GM12878 (cell line): ENCODE results near the gene TBC1D30. TPM values are rescaled to one million over a fixed set of nuclear protein-coding genes. Genes with fewer than 3 reads are reported as not detected.

Experiments
- ATAC-seq: fragments of 200-7000 bp; cut with Tn5 transposase; 3 replicates; pipeline ENCODE4 v1.9.1; 2020; ENCODE audit warnings: mild to moderate bottlenecking, moderate library complexity
- BruUV-seq: library from RNA; stranded (reverse); fragments of 400-500 nt; replicated peaks from 2 replicates; lab custom pipeline; 2021; lab: Mats Ljungman, UMichigan
- CTCF ChIA-PET: fragments of 300-600 bp; sonication (Branson Sonifier 250); formaldehyde crosslinking; extraction: SDS; loops from one replicate; lab custom pipeline; 2021; ENCODE audit warnings: inconsistent platforms; lab: Yijun Ruan, JAX
- POLR2A ChIA-PET: fragments of 350-600 bp; formaldehyde crosslinking; extraction: SDS; loops from one replicate; lab custom pipeline; 2021; ENCODE audit warnings: inconsistent platforms; lab: Charles Lee
- RAD21 ChIA-PET: fragments of 300-600 bp; sonication (Branson Sonifier 250); formaldehyde crosslinking; loops from one replicate; lab custom pipeline; 2023; ENCODE audit warnings: antibody characterized with exemption; ENCODE audit not compliant: unreplicated experiment; lab: Charles Lee
- SMC1A ChIA-PET: fragments of 300-600 bp; sonication (Branson Sonifier 250); formaldehyde crosslinking; loops from one replicate; lab custom pipeline; 2023; ENCODE audit not compliant: unreplicated experiment, uncharacterized antibody; lab: Charles Lee
- DNase-seq: peaks from one replicate; pipeline ENCODE4 v3.0.0-alpha.2; 2011; ENCODE audit warnings: low read depth, low spot score
- FAIRE-seq: peaks from 3 replicates; lab custom pipeline; 2011; peaks lifted over from hg19 to GRCh38; lab: Jason Lieb, UNC
- H2AFZ ChIP-seq: 2 replicates; pipeline ENCODE4 v1.6.0; 2011; ENCODE audit warnings: low read depth, low read length, control low read depth; ENCODE audit not compliant: control insufficient read depth
- H3K27ac ChIP-seq: 2 replicates; pipeline ENCODE4 v1.5.1; 2011; ENCODE audit warnings: control low read depth; ENCODE audit not compliant: control insufficient read depth, insufficient read depth
- H3K27me3 ChIP-seq, 2 experiments: replicated peaks in 1 of 2; 2 replicates each; pipeline versions ENCODE4 v1.6.0 to v1.6.1; 2011; ENCODE audit warnings: low read length in 1 of 2; ENCODE audit not compliant: control insufficient read depth in 2 of 2, insufficient read depth in 2 of 2
- H3K36me3 ChIP-seq, 2 experiments: 2 replicates each; pipeline ENCODE4 v1.5.1; 2011; ENCODE audit warnings: low read length in 1 of 2; ENCODE audit not compliant: control insufficient read depth in 2 of 2, insufficient read depth in 2 of 2
- H3K4me1 ChIP-seq: 2 replicates; pipeline ENCODE4 v1.6.1; 2011; ENCODE audit warnings: mild to moderate bottlenecking, low read length, moderate library complexity, mixed read lengths; ENCODE audit not compliant: control insufficient read depth, insufficient read depth
- H3K4me2 ChIP-seq: 2 replicates; pipeline ENCODE4 v1.6.0; 2011; ENCODE audit warnings: control low read depth; ENCODE audit not compliant: control insufficient read depth, insufficient read depth
- H3K4me3 ChIP-seq: fragments of 200-600 bp; sonication (generic); 2 replicates; pipeline ENCODE4 v1.5.1; 2016
- H3K79me2 ChIP-seq: 2 replicates; pipeline ENCODE4 v1.6.0; 2011; ENCODE audit warnings: low read length; ENCODE audit not compliant: control insufficient read depth, insufficient read depth
- H3K9ac ChIP-seq: 2 replicates; pipeline ENCODE4 v1.8.0; 2011; ENCODE audit warnings: low read length, control low read depth, mixed read lengths; ENCODE audit not compliant: control insufficient read depth, insufficient read depth
- H3K9me3 ChIP-seq: replicated peaks from 3 replicates; pipeline ENCODE4 v1.5.1; 2011; ENCODE audit warnings: mild to moderate bottlenecking, low read length; ENCODE audit not compliant: control insufficient read depth, insufficient read depth
- H4K20me1 ChIP-seq: 2 replicates; pipeline ENCODE4 v1.6.0; 2011; ENCODE audit not compliant: control insufficient read depth, insufficient read depth
- CUX1 ChIP-seq: IDR thresholded peaks from 2 replicates; pipeline ENCODE4 v1.6.1; 2012; ENCODE audit warnings: improper control_type of control experiment, low read depth, low read length; ENCODE audit not compliant: insufficient replicate concordance
- EGR1 ChIP-seq, 2 experiments: IDR thresholded peaks; 1 replicate in 1 of 2; 2 replicates in 1 of 2; pipeline ENCODE4 v1.6.1; 2011 to 2012; ENCODE audit warnings: low read depth in 2 of 2, low read length in 2 of 2, borderline replicate concordance in 1 of 2, mild to moderate bottlenecking in 1 of 2, moderate library complexity in 1 of 2
- FOXM1 ChIP-seq: IDR thresholded peaks from 2 replicates; pipeline ENCODE4 v1.6.1; 2012; ENCODE audit warnings: low read depth, mild to moderate bottlenecking, inconsistent platforms, low read length, moderate library complexity
- IKZF1 ChIP-seq: fragments of 450-650 bp; conservative IDR thresholded peaks from 2 replicates; pipeline ENCODE4 v1.6.1; 2017; ENCODE audit warnings: antibody characterized with exemption, mild to moderate bottlenecking
- POLR2A ChIP-seq: IDR thresholded peaks from 2 replicates; pipeline ENCODE4 v1.6.1; 2011; ENCODE audit warnings: low read depth, mild to moderate bottlenecking, low read length
- RBBP5 ChIP-seq: fragments of 200-600 bp; sonication (generic); conservative IDR thresholded peaks from 2 replicates; pipeline ENCODE4 v1.6.1; 2016
- SPI1 ChIP-seq: IDR thresholded peaks from 2 replicates; pipeline ENCODE4 v1.6.1; 2011; ENCODE audit warnings: low read depth, mild to moderate bottlenecking, low read length, moderate library complexity, borderline replicate concordance; ENCODE audit not compliant: insufficient read depth
- YBX1 ChIP-seq: fragments of 450-650 bp; IDR thresholded peaks from 2 replicates; pipeline ENCODE4 v1.6.1; 2016; ENCODE audit warnings: antibody characterized with exemption
- WGBS: methylation state at CpG from one replicate; pipeline ENCODE4 v1.1.6; 2016; ENCODE audit warnings: low lambda C conversion rate; ENCODE audit not compliant: insufficient replicate concordance, insufficient coverage; ENCODE audit errors: missing lambda C conversion rate; 5-methylcytosine and 5-hydroxymethylcytosine counted together
- in situ Hi-C: fragments of 300-500 bp; cut with MboI; formaldehyde crosslinking; loops from 9 replicates; pipeline ENCODE4 v1.14.3; 2018; ENCODE audit warnings: mixed read lengths
- intact Hi-C: fragments of 100-400 bp; cut with micrococcal nuclease; formaldehyde crosslinking; loops from one replicate; pipeline ENCODE4 v1.14.2; 2022; ENCODE audit not compliant: unreplicated experiment
- polyA plus RNA-seq, 11 experiments: library from polyadenylated mRNA; depleted of rRNA in 4 of 11; unstranded in 6 of 11; stranded (reverse) in 5 of 11; fragments of >200 nt; fragmentation: Nextera tagmentation in 4 of 11; fragmentation: Illumina TruSeq in 1 of 11; extraction: Ambion mirVana in 4 of 11; extraction: Trizol in 1 of 11; gene quantifications; 1 replicate in 1 of 11; 2 replicates in 10 of 11; pipeline versions ENCODE4 v1.2.1 to v1.2.3, GENCODE V29; 2011 to 2016; ENCODE audit warnings: inconsistent platforms in 2 of 11, missing spikeins in 2 of 11, low read depth in 1 of 11
- total RNA-seq, 4 experiments: library from RNA; depleted of rRNA in 3 of 4; stranded (reverse); fragments of >200 nt in 3 of 4; fragmentation: Illumina TruSeq in 1 of 4; extraction: Trizol in 1 of 4; gene quantifications; 2 replicates each; pipeline versions ENCODE4 v1.2.1 to v1.2.3, GENCODE V29; 2013 to 2021
- TF ChIP-seq, protein P1 (sequence below): fragments of 450-650 bp; formaldehyde crosslinking; IDR thresholded peaks from 2 replicates; pipeline ENCODE4 v1.4.0; 2020; ENCODE audit warnings: mild to moderate bottlenecking, moderate library complexity
- TF ChIP-seq, protein P2 (sequence below): fragments of 450-650 bp; IDR thresholded peaks from 2 replicates; pipeline ENCODE4 v1.6.1; 2017; ENCODE audit warnings: borderline replicate concordance

The TBC1D30 gene
- total and polyA plus RNA-seq, 10 of the 15 experiments (the other 5 are each of a cell fraction or from before 2014, with no cell fraction given): 1.2 to 23.3 (median 11.1) TPM

DNA sequence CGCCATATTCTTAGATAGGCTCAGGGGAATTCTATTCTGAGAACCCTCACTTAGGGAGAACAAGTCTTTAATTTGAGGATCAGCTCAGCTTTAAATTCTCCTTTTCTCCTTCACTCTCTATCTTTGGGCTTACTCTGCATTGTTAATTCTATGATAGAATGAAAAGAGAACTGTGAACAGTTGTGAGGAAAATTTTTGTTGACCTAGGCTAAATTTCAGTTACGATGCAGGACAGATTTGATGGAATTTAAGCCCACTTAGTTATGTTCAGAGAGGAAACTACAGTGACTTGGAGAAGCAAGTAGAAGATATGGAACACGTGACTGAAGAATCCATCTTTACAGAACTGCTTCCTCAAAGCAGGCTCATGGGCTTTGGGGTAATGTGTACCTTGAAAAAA lies 82.7 kb downstream of the TBC1D30 start:
- RAD21 ChIA-PET: no interaction called here
- Histone ChIP-seq H3K27ac (no peak overlapping the region), H3K4me3 (no peak overlapping the region), H3K9ac (no peak overlapping the region), H4K20me1 (no peaks in the 10 kb centered on the region), H3K4me2 (no peak overlapping the region), H3K79me2 (no peaks in the 10 kb centered on the region), H3K9me3 (no peaks in the 10 kb centered on the region), H3K27me3 (no peaks in the 10 kb centered on the region), H3K4me1 (no peaks in the 10 kb centered on the region), H3K36me3 (no peaks in the 10 kb centered on the region; a peak in 1 of 4 replicates), H2AFZ (no peak overlapping the region)
- POLR2A ChIA-PET: no interaction called here
- SMC1A ChIA-PET: interaction anchor here (1.8 kb wide), 1 partner anchor 310 kb away, joined by 4 read pairs; no protein-coding TSS in a partner anchor
- DNase-seq (no peak), ATAC-seq (no peak), FAIRE-seq (no peak)
- 62% methylated on average over 3 of the region's 3 CpGs for WGBS
- in situ Hi-C loops (no loop called here), intact Hi-C loops (no loop called here)
- CTCF ChIA-PET: interaction anchor here (1.3 kb wide), 1 partner anchor 16 kb away, joined by 5 read pairs; no protein-coding TSS in a partner anchor
- no TSS peak for BruUV-seq
- TF ChIP-seq, protein P1, sequence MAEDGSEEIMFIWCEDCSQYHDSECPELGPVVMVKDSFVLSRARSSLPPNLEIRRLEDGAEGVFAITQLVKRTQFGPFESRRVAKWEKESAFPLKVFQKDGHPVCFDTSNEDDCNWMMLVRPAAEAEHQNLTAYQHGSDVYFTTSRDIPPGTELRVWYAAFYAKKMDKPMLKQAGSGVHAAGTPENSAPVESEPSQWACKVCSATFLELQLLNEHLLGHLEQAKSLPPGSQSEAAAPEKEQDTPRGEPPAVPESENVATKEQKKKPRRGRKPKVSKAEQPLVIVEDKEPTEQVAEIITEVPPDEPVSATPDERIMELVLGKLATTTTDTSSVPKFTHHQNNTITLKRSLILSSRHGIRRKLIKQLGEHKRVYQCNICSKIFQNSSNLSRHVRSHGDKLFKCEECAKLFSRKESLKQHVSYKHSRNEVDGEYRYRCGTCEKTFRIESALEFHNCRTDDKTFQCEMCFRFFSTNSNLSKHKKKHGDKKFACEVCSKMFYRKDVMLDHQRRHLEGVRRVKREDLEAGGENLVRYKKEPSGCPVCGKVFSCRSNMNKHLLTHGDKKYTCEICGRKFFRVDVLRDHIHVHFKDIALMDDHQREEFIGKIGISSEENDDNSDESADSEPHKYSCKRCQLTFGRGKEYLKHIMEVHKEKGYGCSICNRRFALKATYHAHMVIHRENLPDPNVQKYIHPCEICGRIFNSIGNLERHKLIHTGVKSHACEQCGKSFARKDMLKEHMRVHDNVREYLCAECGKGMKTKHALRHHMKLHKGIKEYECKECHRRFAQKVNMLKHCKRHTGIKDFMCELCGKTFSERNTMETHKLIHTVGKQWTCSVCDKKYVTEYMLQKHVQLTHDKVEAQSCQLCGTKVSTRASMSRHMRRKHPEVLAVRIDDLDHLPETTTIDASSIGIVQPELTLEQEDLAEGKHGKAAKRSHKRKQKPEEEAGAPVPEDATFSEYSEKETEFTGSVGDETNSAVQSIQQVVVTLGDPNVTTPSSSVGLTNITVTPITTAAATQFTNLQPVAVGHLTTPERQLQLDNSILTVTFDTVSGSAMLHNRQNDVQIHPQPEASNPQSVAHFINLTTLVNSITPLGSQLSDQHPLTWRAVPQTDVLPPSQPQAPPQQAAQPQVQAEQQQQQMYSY (CRISPR knock-in tag): no peak
- no peak for TF ChIP-seq POLR2A
- no peak for TF ChIP-seq RBBP5
- TF ChIP-seq, protein P2, sequence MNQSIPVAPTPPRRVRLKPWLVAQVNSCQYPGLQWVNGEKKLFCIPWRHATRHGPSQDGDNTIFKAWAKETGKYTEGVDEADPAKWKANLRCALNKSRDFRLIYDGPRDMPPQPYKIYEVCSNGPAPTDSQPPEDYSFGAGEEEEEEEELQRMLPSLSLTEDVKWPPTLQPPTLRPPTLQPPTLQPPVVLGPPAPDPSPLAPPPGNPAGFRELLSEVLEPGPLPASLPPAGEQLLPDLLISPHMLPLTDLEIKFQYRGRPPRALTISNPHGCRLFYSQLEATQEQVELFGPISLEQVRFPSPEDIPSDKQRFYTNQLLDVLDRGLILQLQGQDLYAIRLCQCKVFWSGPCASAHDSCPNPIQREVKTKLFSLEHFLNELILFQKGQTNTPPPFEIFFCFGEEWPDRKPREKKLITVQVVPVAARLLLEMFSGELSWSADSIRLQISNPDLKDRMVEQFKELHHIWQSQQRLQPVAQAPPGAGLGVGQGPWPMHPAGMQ: no peak
- TF ChIP-seq FOXM1: no peak
- no peak for TF ChIP-seq YBX1
- no peak for TF ChIP-seq SPI1
- no peak for TF ChIP-seq CUX1
- no peak for TF ChIP-seq EGR1 (IDR thresholded peaks at IDR 0.05; ENCODE audit: borderline replicate concordance in 1 of 2, low read depth in 2 of 2, low read length in 2 of 2)
- no peak for TF ChIP-seq IKZF1
